Glutamatergic neuron (in vitro differentiated cells): ENCODE measurements around the gene WNT2B. TPM values are rescaled to one million over a fixed set of nuclear protein-coding genes. Genes with fewer than 3 reads are reported as not detected.

Experiments
- DNase-seq: peaks from one replicate; pipeline ENCODE4 v3.0.0; 2022
- H3K27ac Mint-ChIP-seq: one replicate; pipeline ENCODE4 v1.8.0; 2020; ENCODE audit warnings: mild to moderate bottlenecking, mixed read lengths, inconsistent platforms; ENCODE audit not compliant: unreplicated experiment
- H3K27me3 Mint-ChIP-seq: one replicate; pipeline ENCODE4 v1.8.0; 2020; ENCODE audit warnings: mild to moderate bottlenecking, moderate library complexity, mixed read lengths, inconsistent platforms; ENCODE audit not compliant: unreplicated experiment
- H3K36me3 Mint-ChIP-seq: one replicate; pipeline ENCODE4 v1.8.0; 2020; ENCODE audit warnings: mild to moderate bottlenecking, mixed read lengths, inconsistent platforms; ENCODE audit not compliant: unreplicated experiment
- H3K4me1 Mint-ChIP-seq: one replicate; pipeline ENCODE4 v1.8.0; 2020; ENCODE audit warnings: mild to moderate bottlenecking, low read depth, mixed read lengths, inconsistent platforms; ENCODE audit not compliant: unreplicated experiment
- H3K4me3 Mint-ChIP-seq: one replicate; pipeline ENCODE4 v1.8.0; 2020; ENCODE audit warnings: mild to moderate bottlenecking, mixed read lengths, inconsistent platforms; ENCODE audit not compliant: unreplicated experiment
- H3K9me3 Mint-ChIP-seq: one replicate; pipeline ENCODE4 v1.8.0; 2020; ENCODE audit warnings: mild to moderate bottlenecking, moderate library complexity, mixed read lengths, inconsistent platforms; ENCODE audit not compliant: unreplicated experiment
- CTCF ChIP-seq: fragments of 200-600 bp; sonication (generic); IDR thresholded peaks from one replicate; pipeline ENCODE4 v1.5.0; 2021; ENCODE audit not compliant: partially characterized antibody, unreplicated experiment
- total RNA-seq: library from RNA; stranded (reverse); fragmentation: NEBNext Ultra II Directional; extraction: Animal tissue kit (Norgen Biotek cat#: 25700); gene quantifications from one replicate; pipeline ENCODE4 v1.2.1, GENCODE V29; 2021; ENCODE audit not compliant: unreplicated experiment

WNT2B gene
- total RNA-seq, 1 donor from 2014 or later = 4.0 TPM

- Mint-ChIP-seq H3K36me3 (no peaks in the 10 kb centered on the region), H3K27ac (no peak overlapping the region)
Observed at GRCh38 chr1:112537456-112537855, 28.7 kb downstream of the WNT2B start.

GRCh38 chr1:112538883-112539282 is 30.1 kb downstream of the WNT2B start:
- H3K4me3 Mint-ChIP-seq = no peak overlapping the region
- DNase-seq = no peak
- H3K9me3 Mint-ChIP-seq = no peaks in the 10 kb centered on the region
- no peaks in the 10 kb centered on the region for H3K4me1 Mint-ChIP-seq
- H3K27ac Mint-ChIP-seq = no peak overlapping the region
- TF ChIP-seq CTCF = no peak
- no peaks in the 10 kb centered on the region for H3K27me3 Mint-ChIP-seq
- no peaks in the 10 kb centered on the region for H3K36me3 Mint-ChIP-seq

More at GRCh38 chr1:112537456-112537855, 28.7 kb downstream of the WNT2B start:
- Mint-ChIP-seq H3K4me1 (no peaks in the 10 kb centered on the region), H3K9me3 (no peaks in the 10 kb centered on the region), H3K4me3 (no peak overlapping the region), H3K27me3 (no peaks in the 10 kb centered on the region)
- DNase-seq = no peak
- no peak for TF ChIP-seq CTCF

- TF ChIP-seq CTCF = no peak
- Mint-ChIP-seq H3K4me3 (no peak overlapping the region), H3K9me3 (no peaks in the 10 kb centered on the region), H3K4me1 (no peaks in the 10 kb centered on the region), H3K27ac (no peak overlapping the region), H3K36me3 (no peaks in the 10 kb centered on the region), H3K27me3 (no peaks in the 10 kb centered on the region)
- DNase-seq = no peak
Observed at GRCh38 chr1:112540226-112540794, 31.5 kb downstream of the WNT2B start.

GRCh38 chr1:112541299-112541698 is 32.5 kb downstream of the WNT2B start:
- no peak for TF ChIP-seq CTCF
- peaks cover under 1% of the 10 kb centered on the region for H3K27me3 Mint-ChIP-seq
- H3K4me3 Mint-ChIP-seq = no peak overlapping the region
- H3K4me1 Mint-ChIP-seq = no peaks in the 10 kb centered on the region
- H3K9me3 Mint-ChIP-seq = no peaks in the 10 kb centered on the region
- no peaks in the 10 kb centered on the region for H3K36me3 Mint-ChIP-seq
- DNase-seq = no peak
- no peak overlapping the region for H3K27ac Mint-ChIP-seq

GRCh38 chr1:112542206-112542973 is 33.6 kb downstream of the WNT2B start:
- Mint-ChIP-seq H3K36me3 (no peaks in the 10 kb centered on the region), H3K9me3 (no peaks in the 10 kb centered on the region), H3K27me3 (peaks cover 2% of the 10 kb centered on the region), H3K4me1 (no peaks in the 10 kb centered on the region), H3K4me3 (no peak overlapping the region), H3K27ac (no peak overlapping the region)
- no peak for TF ChIP-seq CTCF
- no peak for DNase-seq
